Measurements from ENCODE around the gene ARL5C.

The ARL5C gene

GRCh38 chr17:39165841-39166349 is at the start of gene ARL5C:
ARL5C (minus strand) TSS chr17:39166161; CDS start chr17:39165760, 401 bp downstream.
- no peak for TF ChIP-seq JUND (IDR thresholded peaks at IDR 0.05; ENCODE audit: low read depth)
- DNase-seq (ENCODE audit: low read depth in 1 of 2, low spot score in 1 of 2) = no peak
- in situ Hi-C loops (cut with HindIII; ENCODE audit: low pct_unique_long_range_greater_than_20kb, low sequenced_read_pairs) = no loop called here

GRCh38 chr17:39213852-39214251 is 47.9 kb upstream of the ARL5C start:
- no peak for TF ChIP-seq JUND (IDR thresholded peaks at IDR 0.05; ENCODE audit: low read depth)
- in situ Hi-C loops (cut with HindIII; ENCODE audit: low pct_unique_long_range_greater_than_20kb, low sequenced_read_pairs) = no loop called here
- DNase-seq (ENCODE audit: low read depth in 1 of 2, low spot score in 1 of 2) = no peak

- in situ Hi-C loops (cut with HindIII; ENCODE audit: low pct_unique_long_range_greater_than_20kb, low sequenced_read_pairs) = no loop called here
- peak; percentile 52 to 63 for DNase-seq (ENCODE audit: low read depth in 1 of 2, low spot score in 1 of 2)
- TF ChIP-seq JUND (IDR thresholded peaks at IDR 0.05; ENCODE audit: low read depth) = no peak
Measured at GRCh38 chr17:39212841-39213480, 47.0 kb upstream of the ARL5C start.

GRCh38 chr17:39212195-39212810 is 46.3 kb upstream of the ARL5C start:
- DNase-seq (ENCODE audit: low read depth in 1 of 2, low spot score in 1 of 2) = no peak
- no peak for TF ChIP-seq JUND (IDR thresholded peaks at IDR 0.05; ENCODE audit: low read depth)
- in situ Hi-C loops (cut with HindIII; ENCODE audit: low pct_unique_long_range_greater_than_20kb, low sequenced_read_pairs) = no loop called here

GRCh38 chr17:39210093-39210434 is 44.1 kb upstream of the ARL5C start:
- in situ Hi-C loops (cut with HindIII; ENCODE audit: low pct_unique_long_range_greater_than_20kb, low sequenced_read_pairs) = no loop called here
- no peak for DNase-seq (ENCODE audit: low read depth in 1 of 2, low spot score in 1 of 2)
- no peak for TF ChIP-seq JUND (IDR thresholded peaks at IDR 0.05; ENCODE audit: low read depth)

- DNase-seq (ENCODE audit: low read depth in 1 of 2, low spot score in 1 of 2) = no peak
- no peak for TF ChIP-seq JUND (IDR thresholded peaks at IDR 0.05; ENCODE audit: low read depth)
- in situ Hi-C loops (cut with HindIII; ENCODE audit: low pct_unique_long_range_greater_than_20kb, low sequenced_read_pairs) = no loop called here
Measured at GRCh38 chr17:39209317-39210092, 43.5 kb upstream of the ARL5C start.

- in situ Hi-C loops (cut with HindIII; ENCODE audit: low pct_unique_long_range_greater_than_20kb, low sequenced_read_pairs) = no loop called here
- no peak for DNase-seq (ENCODE audit: low read depth in 1 of 2, low spot score in 1 of 2)
- TF ChIP-seq JUND (IDR thresholded peaks at IDR 0.05; ENCODE audit: low read depth) = no peak
Measured at GRCh38 chr17:39208893-39209292, 42.9 kb upstream of the ARL5C start.

GRCh38 chr17:39208136-39208535 is 42.2 kb upstream of the ARL5C start:
- DNase-seq (ENCODE audit: low read depth in 1 of 2, low spot score in 1 of 2) = no peak
- in situ Hi-C loops (cut with HindIII; ENCODE audit: low pct_unique_long_range_greater_than_20kb, low sequenced_read_pairs) = no loop called here
- no peak for TF ChIP-seq JUND (IDR thresholded peaks at IDR 0.05; ENCODE audit: low read depth)

GRCh38 chr17:39205112-39205526 is 39.2 kb upstream of the ARL5C start:
- in situ Hi-C loops (cut with HindIII; ENCODE audit: low pct_unique_long_range_greater_than_20kb, low sequenced_read_pairs) = no loop called here
- no peak for TF ChIP-seq JUND (IDR thresholded peaks at IDR 0.05; ENCODE audit: low read depth)
- no peak for DNase-seq (ENCODE audit: low read depth in 1 of 2, low spot score in 1 of 2)

GRCh38 chr17:39204245-39204644 is 38.3 kb upstream of the ARL5C start:
- in situ Hi-C loops (cut with HindIII; ENCODE audit: low pct_unique_long_range_greater_than_20kb, low sequenced_read_pairs) = no loop called here
- TF ChIP-seq JUND (IDR thresholded peaks at IDR 0.05; ENCODE audit: low read depth) = no peak
- DNase-seq (ENCODE audit: low read depth in 1 of 2, low spot score in 1 of 2) = no peak

- TF ChIP-seq JUND (IDR thresholded peaks at IDR 0.05; ENCODE audit: low read depth) = no peak
- DNase-seq (ENCODE audit: low read depth in 1 of 2, low spot score in 1 of 2) = no peak
- in situ Hi-C loops (cut with HindIII; ENCODE audit: low pct_unique_long_range_greater_than_20kb, low sequenced_read_pairs) = no loop called here
Measured at GRCh38 chr17:39200957-39201510, 35.1 kb upstream of the ARL5C start.

- TF ChIP-seq JUND (IDR thresholded peaks at IDR 0.05; ENCODE audit: low read depth) = no peak; the same call in 1 of the 2 replicates
- in situ Hi-C loops (cut with HindIII; ENCODE audit: low pct_unique_long_range_greater_than_20kb, low sequenced_read_pairs) = no loop called here
- peak in 1 of 2 experiments; percentile 84 for DNase-seq (ENCODE audit: low read depth in 1 of 2, low spot score in 1 of 2)
Measured at GRCh38 chr17:39200070-39200879, 34.3 kb upstream of the ARL5C start, which contains the start of gene RPL19. RPL19 (plus strand) TSS chr17:39200283; CDS start chr17:39200345, 62 bp downstream.
